Erythroblast (primary cell): ENCODE data around the gene HIPK2.

Source experiments
- GATA1 ChIP-seq: IDR thresholded peaks from 2 replicates; pipeline ENCODE4 v1.6.1; 2011; ENCODE audit warnings: low read depth, mild to moderate bottlenecking, control low read depth, low read length, moderate library complexity
- POLR2A ChIP-seq: IDR thresholded peaks from 2 replicates; pipeline ENCODE4 v1.6.1; 2011; ENCODE audit warnings: mild to moderate bottlenecking, low read length

DNA sequence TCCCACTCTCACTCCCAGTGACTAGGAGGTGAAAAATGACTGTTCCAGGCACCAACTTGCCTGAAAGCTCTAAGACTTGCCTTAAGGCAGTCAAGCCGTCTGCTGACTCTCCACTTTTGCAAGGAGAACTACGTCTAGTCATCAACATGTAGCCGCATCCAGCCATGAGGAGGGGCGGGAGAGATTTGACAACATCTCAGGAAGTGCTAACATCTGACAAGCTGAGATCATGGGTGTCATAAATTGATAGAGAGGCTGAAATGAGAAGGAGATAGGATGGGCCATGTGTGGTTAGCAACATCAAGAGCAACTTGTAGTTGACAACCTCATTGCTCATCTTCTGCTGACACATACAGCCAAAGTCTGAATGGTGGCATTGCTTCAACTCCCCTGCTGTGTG, 42.3 kb upstream of the HIPK2 start:
- no peak for TF ChIP-seq POLR2A
- no peak for TF ChIP-seq GATA1
